Endothelial cell of umbilical vein (primary cell): ENCODE results near the gene RNGTT. TPM values are rescaled to one million over a fixed set of nuclear protein-coding genes. Genes with fewer than 3 reads are reported as not detected.

Source experiments
- BruUV-seq: library from RNA; stranded (reverse); fragments of 400-500 nt; replicated peaks from 2 replicates; lab custom pipeline; 2021; lab: Mats Ljungman, UMichigan
- CTCF ChIA-PET: fragments of 300-600, 350-600 bp; sonication (Branson Sonifier 250); formaldehyde crosslinking; loops from one replicate; lab custom pipeline; 2021; ENCODE audit warnings: antibody characterized with exemption, inconsistent platforms; lab: Charles Lee
- POLR2A ChIA-PET: fragments of 300-600, 350-600 bp; sonication (Branson Sonifier 250); formaldehyde crosslinking; loops from one replicate; lab custom pipeline; 2021; ENCODE audit warnings: antibody characterized with exemption, inconsistent platforms; lab: Charles Lee
- DNase-seq: peaks from one replicate; pipeline ENCODE4 v3.0.0-alpha.2; 2011; ENCODE audit warnings: low read depth, low spot score
- FAIRE-seq: peaks from 2 replicates; lab custom pipeline; 2011; peaks lifted over from hg19 to GRCh38; lab: Jason Lieb, UNC
- H2AFZ ChIP-seq: 2 replicates; pipeline ENCODE4 v1.6.0; 2012; ENCODE audit warnings: low read depth, low read length, control low read depth, inconsistent platforms
- H3K27ac ChIP-seq: 2 replicates; pipeline ENCODE4 v1.5.1; 2011; ENCODE audit warnings: low read depth, mild to moderate bottlenecking, control low read depth, low read length, moderate library complexity; ENCODE audit not compliant: insufficient read depth
- H3K27me3 ChIP-seq, 2 experiments: 2 replicates each; pipeline versions ENCODE4 v1.6.0 to v1.6.1; 2011; ENCODE audit warnings: low read length in 2 of 2, mixed read lengths in 1 of 2; ENCODE audit not compliant: control insufficient read depth in 2 of 2, insufficient read depth in 2 of 2
- H3K36me3 ChIP-seq, 2 experiments: 2 replicates in 1 of 2; 3 replicates in 1 of 2; pipeline ENCODE4 v1.5.1; 2011; ENCODE audit warnings: low read length in 2 of 2, mild to moderate bottlenecking in 1 of 2, moderate library complexity in 1 of 2; ENCODE audit not compliant: control insufficient read depth in 2 of 2, insufficient read depth in 2 of 2; ENCODE audit errors: extremely low read depth in 1 of 2
- H3K4me1 ChIP-seq: 3 replicates; pipeline ENCODE4 v1.5.1; 2011; ENCODE audit warnings: mild to moderate bottlenecking, low read length; ENCODE audit not compliant: control insufficient read depth, insufficient read depth; ENCODE audit errors: extremely low read depth
- H3K4me2 ChIP-seq: 2 replicates; pipeline ENCODE4 v1.6.1; 2011; ENCODE audit warnings: low read length, control low read depth, mixed read lengths; ENCODE audit not compliant: insufficient read depth
- H3K4me3 ChIP-seq, 3 experiments: fragments of 200-600 bp in 1 of 3; sonication (generic), shearing (Covaris generic) in 1 of 3; replicated peaks in 1 of 3; 2 replicates each; pipeline ENCODE4 v1.5.1; 2011 to 2016; ENCODE audit warnings: control low read depth in 3 of 3, low read length in 3 of 3, mild to moderate bottlenecking in 2 of 3, inconsistent platforms in 1 of 3, low read depth in 1 of 3, moderate library complexity in 1 of 3; ENCODE audit not compliant: insufficient read depth in 1 of 3
- H3K79me2 ChIP-seq: 2 replicates; pipeline ENCODE4 v1.6.0; 2012; ENCODE audit warnings: low read length, inconsistent platforms; ENCODE audit not compliant: control insufficient read depth, insufficient read depth
- H3K9ac ChIP-seq: replicated peaks from 2 replicates; pipeline ENCODE3; 2011; ENCODE audit warnings: low read length, control low read depth; ENCODE audit not compliant: insufficient read depth; ENCODE audit errors: extremely low read depth
- H3K9me1 ChIP-seq: replicated peaks from 3 replicates; pipeline ENCODE4 v1.6.0; 2011; ENCODE audit warnings: mild to moderate bottlenecking, low read length; ENCODE audit not compliant: control insufficient read depth, insufficient read depth; ENCODE audit errors: extremely low read depth
- H3K9me3 ChIP-seq: replicated peaks from 2 replicates; pipeline ENCODE4 v1.5.1; 2012; ENCODE audit warnings: low read length, inconsistent platforms; ENCODE audit not compliant: control insufficient read depth, insufficient read depth
- H4K20me1 ChIP-seq: replicated peaks from 2 replicates; pipeline ENCODE3; 2011; ENCODE audit warnings: mild to moderate bottlenecking, low read length; ENCODE audit not compliant: control insufficient read depth, insufficient read depth; ENCODE audit errors: extremely low read depth
- EZH2 ChIP-seq: IDR thresholded peaks from 2 replicates; pipeline ENCODE4 v1.6.1; 2012; ENCODE audit warnings: borderline replicate concordance, low read depth, mild to moderate bottlenecking, moderate library complexity, low read length, inconsistent platforms; ENCODE audit not compliant: severe bottlenecking
- FOS ChIP-seq: IDR thresholded peaks from 2 replicates; pipeline ENCODE4 v1.6.1; 2011; ENCODE audit warnings: mild to moderate bottlenecking, low read length, moderate library complexity, borderline replicate concordance; ENCODE audit not compliant: insufficient read depth
- GATA2 ChIP-seq: IDR thresholded peaks from 2 replicates; pipeline ENCODE4 v1.7.0; 2011; ENCODE audit warnings: low read depth, mild to moderate bottlenecking, moderate library complexity, mixed read lengths, low read length; ENCODE audit not compliant: insufficient read length, insufficient read depth
- MYC ChIP-seq: IDR thresholded peaks from one replicate; pipeline ENCODE4 v1.6.1; 2011; ENCODE audit warnings: mild to moderate bottlenecking, low read depth, low read length
- POLR2A ChIP-seq: IDR thresholded peaks from 2 replicates; pipeline ENCODE4 v1.6.1; 2012; ENCODE audit warnings: low read depth, mild to moderate bottlenecking, control low read depth, low read length
- POLR2AphosphoS5 ChIP-seq: IDR thresholded peaks from 2 replicates; pipeline ENCODE4 v1.6.1; 2012; ENCODE audit warnings: low read depth, mild to moderate bottlenecking, control low read depth, low read length, moderate library complexity; ENCODE audit not compliant: insufficient read depth
- dilution Hi-C: fragments of 300-500 bp; cut with MboI; formaldehyde crosslinking; loops from one replicate; pipeline ENCODE4 v1.15.0; 2019; ENCODE audit warnings: low sequenced_read_pairs; ENCODE audit not compliant: extremely low pct_ligation_motif_present
- intact Hi-C: fragments of 100-400 bp; cut with micrococcal nuclease; formaldehyde crosslinking; loops from one replicate; pipeline ENCODE4 v1.10.0; 2022
- polyA plus RNA-seq, 4 experiments: library from polyadenylated mRNA; depleted of rRNA in 3 of 4; stranded (reverse) in 3 of 4; unstranded in 1 of 4; fragments of >200 nt; gene quantifications; 2 replicates each; pipeline versions ENCODE4 v1.2.1 to v1.2.3, GENCODE V29; 2011 to 2012; ENCODE audit warnings: missing spikeins in 1 of 4
- total RNA-seq: library from RNA; stranded (reverse); gene quantifications from 2 replicates; pipeline ENCODE4 v1.2.3, GENCODE V29; 2021
- TF ChIP-seq, protein P1 (sequence below), 2 donors: IDR thresholded peaks; 1 replicate in 1 of 2; 2 replicates in 1 of 2; pipeline ENCODE4 v1.5.1; 2011; ENCODE audit warnings: low read length in 2 of 2, mild to moderate bottlenecking in 2 of 2, moderate library complexity in 2 of 2, control low read depth in 1 of 2, inconsistent platforms in 1 of 2, low read depth in 1 of 2; ENCODE audit not compliant: insufficient read depth in 1 of 2; ENCODE audit errors: extremely low read depth in 1 of 2
- TF ChIP-seq, protein P2 (sequence below): IDR thresholded peaks from 2 replicates; pipeline ENCODE4 v1.6.1; 2011; ENCODE audit not compliant: insufficient read depth, insufficient read length

Gene RNGTT
- total and polyA plus RNA-seq, 2 donors (not counting 3 experiments of a cell fraction or from before 2014, with no cell fraction given) = 2.1 to 13.1 TPM

DNA sequence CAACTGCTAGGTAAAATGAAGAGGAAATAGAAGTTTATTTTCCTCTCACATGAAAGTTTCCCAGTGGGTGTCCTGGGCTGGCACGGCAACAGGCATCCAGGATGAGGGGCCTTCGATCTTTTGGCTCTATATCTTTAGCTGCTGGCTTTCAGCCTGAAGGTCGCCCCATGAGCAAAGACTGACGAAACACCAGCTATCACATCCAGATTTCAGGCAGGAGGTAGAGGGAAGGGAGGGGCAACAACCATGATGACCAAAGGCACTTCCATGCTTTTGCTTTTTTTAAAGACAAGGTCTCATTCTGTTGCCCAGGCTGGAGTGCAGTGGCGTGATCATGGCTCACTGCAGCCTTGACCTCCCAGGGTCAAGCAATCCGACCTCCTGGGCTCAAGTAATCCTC lies 387.9 kb downstream of the RNGTT start:
- H3K4me3 ChIP-seq = no peak overlapping the region
- DNase-seq = no peak
- H3K79me2 ChIP-seq = no peaks in the 10 kb centered on the region
- H3K9ac ChIP-seq = no peak overlapping the region
- H3K27ac ChIP-seq = no peak overlapping the region
- TF ChIP-seq MYC (no peak), FOS (no peak), POLR2A (no peak), POLR2AphosphoS5 (no peak)
- TF ChIP-seq, protein P1, sequence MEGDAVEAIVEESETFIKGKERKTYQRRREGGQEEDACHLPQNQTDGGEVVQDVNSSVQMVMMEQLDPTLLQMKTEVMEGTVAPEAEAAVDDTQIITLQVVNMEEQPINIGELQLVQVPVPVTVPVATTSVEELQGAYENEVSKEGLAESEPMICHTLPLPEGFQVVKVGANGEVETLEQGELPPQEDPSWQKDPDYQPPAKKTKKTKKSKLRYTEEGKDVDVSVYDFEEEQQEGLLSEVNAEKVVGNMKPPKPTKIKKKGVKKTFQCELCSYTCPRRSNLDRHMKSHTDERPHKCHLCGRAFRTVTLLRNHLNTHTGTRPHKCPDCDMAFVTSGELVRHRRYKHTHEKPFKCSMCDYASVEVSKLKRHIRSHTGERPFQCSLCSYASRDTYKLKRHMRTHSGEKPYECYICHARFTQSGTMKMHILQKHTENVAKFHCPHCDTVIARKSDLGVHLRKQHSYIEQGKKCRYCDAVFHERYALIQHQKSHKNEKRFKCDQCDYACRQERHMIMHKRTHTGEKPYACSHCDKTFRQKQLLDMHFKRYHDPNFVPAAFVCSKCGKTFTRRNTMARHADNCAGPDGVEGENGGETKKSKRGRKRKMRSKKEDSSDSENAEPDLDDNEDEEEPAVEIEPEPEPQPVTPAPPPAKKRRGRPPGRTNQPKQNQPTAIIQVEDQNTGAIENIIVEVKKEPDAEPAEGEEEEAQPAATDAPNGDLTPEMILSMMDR (IDR thresholded peaks at IDR 0.05; ENCODE audit: extremely low read depth in 1 of 2, insufficient read depth in 1 of 2, low read depth in 1 of 2, low read length in 2 of 2) = no peak
- H3K36me3 ChIP-seq = no peaks in the 10 kb centered on the region
- ChIA-PET CTCF (interaction anchor here (1.3 kb wide), 1 partner anchor 38 kb away, joined by 3 read pairs; no protein-coding TSS in a partner anchor), POLR2A (no interaction called here)
- no peak overlapping the region for H3K4me2 ChIP-seq
- H4K20me1 ChIP-seq = no peaks in the 10 kb centered on the region
- H2AFZ ChIP-seq = no peak overlapping the region
- no peaks in the 10 kb centered on the region for H3K9me3 ChIP-seq
- intact Hi-C loops (no loop called here), dilution Hi-C loops (no loop called here)
- no peaks in the 10 kb centered on the region for H3K9me1 ChIP-seq
- no peaks in the 10 kb centered on the region for H3K4me1 ChIP-seq
- no peaks in the 10 kb centered on the region for H3K27me3 ChIP-seq
- no TSS peak for BruUV-seq
- no peak for FAIRE-seq

DNA sequence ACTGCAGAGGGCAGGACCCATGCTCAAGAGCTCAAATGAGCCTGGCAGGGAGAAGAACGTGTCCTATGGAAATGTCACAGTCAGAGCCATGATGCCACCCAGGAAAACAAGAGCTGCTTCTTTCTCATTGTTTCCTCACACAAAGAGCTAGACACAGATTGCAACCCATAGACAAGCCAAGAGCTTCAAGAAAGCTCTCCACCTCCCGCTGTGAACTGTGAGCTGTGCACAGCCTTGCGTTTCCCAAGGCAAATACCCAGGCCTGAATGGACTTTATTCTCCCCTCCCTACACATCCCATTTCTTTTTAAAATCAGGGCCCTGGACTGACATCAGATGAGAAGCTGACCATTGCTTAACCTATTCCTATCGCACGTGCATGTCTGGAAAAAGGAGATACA lies 388.8 kb downstream of the RNGTT start:
- no peaks in the 10 kb centered on the region for H4K20me1 ChIP-seq
- H3K9me3 ChIP-seq = no peaks in the 10 kb centered on the region
- intact Hi-C loops = no loop called here
- H2AFZ ChIP-seq = no peak overlapping the region
- H3K4me1 ChIP-seq = no peaks in the 10 kb centered on the region
- no peak for DNase-seq
- H3K36me3 ChIP-seq = no peaks in the 10 kb centered on the region
- no peak overlapping the region for H3K4me3 ChIP-seq
- H3K27me3 ChIP-seq = no peaks in the 10 kb centered on the region
- TF ChIP-seq EZH2 = no peak
- TF ChIP-seq FOS = no peak
- no peak for TF ChIP-seq MYC
- TF ChIP-seq, protein P1 (IDR thresholded peaks at IDR 0.05; ENCODE audit: extremely low read depth in 1 of 2, insufficient read depth in 1 of 2, low read depth in 1 of 2, low read length in 2 of 2) = no peak
- no peak for TF ChIP-seq POLR2A
- TF ChIP-seq, protein P2, sequence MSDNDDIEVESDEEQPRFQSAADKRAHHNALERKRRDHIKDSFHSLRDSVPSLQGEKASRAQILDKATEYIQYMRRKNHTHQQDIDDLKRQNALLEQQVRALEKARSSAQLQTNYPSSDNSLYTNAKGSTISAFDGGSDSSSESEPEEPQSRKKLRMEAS = no peak
- TF ChIP-seq GATA2 = no peak
- ChIA-PET CTCF (interaction anchor here (0.9 to 1.3 kb wide), 2 partner anchors 16 to 39 kb away, joined by 3 read pairs; no protein-coding TSS in a partner anchor), POLR2A (no interaction called here)
- no TSS peak for BruUV-seq
- no peak overlapping the region for H3K27ac ChIP-seq
- H3K9me1 ChIP-seq = no peaks in the 10 kb centered on the region
- dilution Hi-C loops = no loop called here
- no peaks in the 10 kb centered on the region for H3K79me2 ChIP-seq
- no peak for FAIRE-seq
- no peak overlapping the region for H3K4me2 ChIP-seq
- H3K9ac ChIP-seq = no peak overlapping the region
